HG03095 (cell line): ENCODE measurements around the gene TMEM238.

ENCODE experiments used
- ATAC-seq: cut with Tn5 transposase; IDR thresholded peaks from one replicate; pipeline ENCODE4 v1.9.1; 2021; ENCODE audit warnings: moderate library complexity; ENCODE audit not compliant: unreplicated experiment

The TMEM238 gene

DNA sequence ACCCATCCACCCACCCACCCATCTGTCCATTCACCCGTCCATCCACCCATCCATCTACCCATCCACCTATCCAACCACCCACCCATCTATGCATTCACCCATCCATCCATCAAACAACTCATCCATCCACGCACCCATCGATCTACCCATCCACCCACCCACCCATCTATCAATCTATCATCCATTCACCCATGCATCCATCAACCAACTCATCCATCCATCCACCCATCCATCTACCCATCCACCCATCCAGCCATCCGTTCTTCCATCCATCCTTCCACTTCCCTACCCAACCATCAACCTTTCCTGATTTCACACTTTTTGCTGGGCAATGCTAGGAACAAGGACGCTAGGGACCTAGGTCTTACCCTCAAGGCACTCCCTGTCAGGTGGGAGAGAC, 2.1 kb downstream of the TMEM238 start:
- no peak for ATAC-seq

DNA sequence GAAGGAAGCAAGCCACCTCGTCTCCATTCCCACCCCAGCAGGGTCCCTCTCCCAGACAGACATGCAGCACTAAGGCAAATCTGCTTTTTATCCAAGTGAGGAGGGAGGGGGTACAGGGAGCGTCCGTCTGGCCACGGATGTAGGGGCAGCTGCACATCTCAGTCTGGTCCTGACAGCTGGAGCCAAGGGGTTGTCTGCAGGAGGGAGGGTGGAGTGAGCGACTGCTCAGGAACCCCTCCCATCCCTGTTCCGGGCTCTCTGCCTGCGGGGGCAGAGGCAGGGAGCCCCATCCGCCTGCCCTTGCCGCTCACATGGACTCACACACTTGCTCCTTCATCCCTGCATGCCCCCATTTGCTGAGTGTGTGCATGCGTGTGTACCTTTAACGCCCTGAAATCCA, 4.9 kb downstream of the TMEM238 start:
- ATAC-seq, result no peak

DNA sequence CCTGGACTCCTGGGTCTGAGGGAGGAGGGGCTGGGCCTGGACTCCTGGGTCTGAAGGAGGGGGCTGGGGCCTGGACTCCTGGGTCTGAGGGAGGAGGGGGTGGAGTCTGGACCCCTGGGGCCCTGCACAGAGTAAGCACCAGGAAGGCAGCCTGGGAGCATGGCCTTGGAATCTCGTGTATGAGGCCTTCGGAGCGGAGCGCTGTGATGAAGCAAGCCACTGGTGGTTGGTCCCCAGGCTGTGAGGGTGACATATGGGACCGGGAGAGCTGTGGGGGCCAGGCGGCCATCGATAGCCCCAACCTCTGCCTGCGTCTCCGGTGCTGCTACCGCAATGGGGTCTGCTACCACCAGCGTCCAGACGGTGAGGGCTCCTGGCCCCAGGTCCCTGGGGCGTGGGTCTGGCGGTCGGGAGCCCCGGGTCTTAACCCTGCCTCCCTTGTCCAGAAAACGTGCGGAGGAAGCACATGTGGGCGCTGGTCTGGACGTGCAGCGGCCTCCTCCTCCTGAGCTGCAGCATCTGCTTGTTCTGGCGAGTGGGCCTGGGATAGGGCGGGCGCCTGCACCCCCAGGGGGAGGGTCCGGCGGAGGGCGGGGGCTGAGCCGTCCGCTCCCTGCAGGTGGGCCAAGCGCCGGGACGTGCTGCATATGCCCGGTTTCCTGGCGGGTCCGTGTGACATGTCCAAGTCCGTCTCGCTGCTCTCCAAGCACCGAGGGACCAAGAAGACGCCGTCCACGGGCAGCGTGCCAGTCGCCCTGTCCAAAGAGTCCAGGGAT, 6.5 kb downstream of the TMEM238 start:
- ATAC-seq, result no peak

DNA sequence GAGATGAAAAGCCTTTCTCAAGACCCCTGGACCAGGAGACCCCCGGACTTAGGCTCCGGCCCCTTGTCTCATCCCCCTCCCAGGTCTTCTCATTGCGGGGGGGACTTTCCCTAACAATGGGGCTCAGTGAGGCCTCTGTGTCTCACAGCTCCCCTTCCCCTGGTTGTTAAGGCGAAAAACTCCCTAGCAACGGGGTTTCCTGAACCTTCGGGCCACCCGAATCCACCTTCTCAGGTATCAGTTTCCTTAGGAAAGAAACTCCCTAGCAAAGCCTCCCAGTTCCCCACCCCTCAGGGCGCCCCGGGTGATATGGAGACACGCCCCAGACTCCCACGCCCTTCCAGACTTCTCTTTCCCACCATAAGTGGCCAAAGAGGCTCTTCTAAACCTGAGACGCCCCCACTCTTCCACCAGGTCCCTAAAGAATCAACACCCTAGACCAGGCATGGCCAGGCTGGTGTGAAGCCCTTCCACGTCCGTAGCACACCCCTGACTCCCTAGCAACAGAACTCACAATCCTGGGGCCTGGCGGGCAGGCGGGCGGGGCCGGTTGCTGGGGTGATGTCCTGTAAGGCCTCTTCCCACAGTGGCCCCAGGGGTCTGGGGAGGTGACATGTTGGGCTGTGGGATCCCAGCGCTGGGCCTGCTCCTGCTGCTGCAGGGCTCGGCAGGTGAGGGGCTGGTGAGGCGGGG, 7.7 kb downstream of the TMEM238 start, which contains the start of gene TMEM190:
TSS of gene TMEM190 (plus strand) at position 586 of the 693 bp plus-strand sequence. CDS start at position 614, 28 bp downstream.
- ATAC-seq, result no peak

DNA sequence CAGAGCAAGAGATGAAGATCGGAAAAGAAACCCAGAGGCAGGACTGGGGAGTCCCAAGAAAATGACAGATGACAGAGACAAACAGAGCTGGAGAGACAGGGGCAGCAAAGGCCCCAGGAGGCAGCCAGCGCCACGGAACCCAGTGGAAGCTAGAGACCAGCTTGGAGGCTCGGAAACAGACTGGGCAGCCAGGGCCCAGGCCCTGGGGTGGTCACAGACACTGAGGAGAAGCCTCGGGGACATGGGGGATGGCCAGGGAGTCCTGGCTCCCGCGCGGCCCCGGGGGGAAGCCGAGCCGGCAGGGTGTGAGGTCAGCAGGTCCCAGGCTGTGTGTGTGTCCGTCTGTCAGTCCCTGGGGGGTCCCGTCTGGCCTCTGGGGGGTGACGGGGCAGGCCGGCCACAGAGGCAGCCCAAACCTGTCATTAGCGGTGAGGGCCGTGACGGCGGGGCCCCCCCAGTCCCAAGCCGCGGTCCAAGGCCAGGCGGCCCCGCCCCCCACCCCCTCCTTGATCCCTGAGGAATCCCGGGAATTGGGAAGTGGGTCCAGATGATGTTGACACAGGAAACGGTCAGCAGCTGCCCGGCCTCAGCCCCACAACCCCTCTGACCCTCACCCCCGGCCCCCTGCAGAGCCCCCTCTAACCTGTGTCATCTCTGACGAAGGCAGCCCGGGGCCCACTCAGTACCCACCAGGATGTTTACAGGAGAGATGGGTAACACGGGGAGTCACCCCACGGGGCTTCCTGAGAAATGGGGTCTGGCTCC, 9.9 kb downstream of the TMEM238 start:
- no peak for ATAC-seq

- ATAC-seq, result no peak
Measured at GRCh38 chr19:55373306-55373992, 10.6 kb downstream of the TMEM238 start.

DNA sequence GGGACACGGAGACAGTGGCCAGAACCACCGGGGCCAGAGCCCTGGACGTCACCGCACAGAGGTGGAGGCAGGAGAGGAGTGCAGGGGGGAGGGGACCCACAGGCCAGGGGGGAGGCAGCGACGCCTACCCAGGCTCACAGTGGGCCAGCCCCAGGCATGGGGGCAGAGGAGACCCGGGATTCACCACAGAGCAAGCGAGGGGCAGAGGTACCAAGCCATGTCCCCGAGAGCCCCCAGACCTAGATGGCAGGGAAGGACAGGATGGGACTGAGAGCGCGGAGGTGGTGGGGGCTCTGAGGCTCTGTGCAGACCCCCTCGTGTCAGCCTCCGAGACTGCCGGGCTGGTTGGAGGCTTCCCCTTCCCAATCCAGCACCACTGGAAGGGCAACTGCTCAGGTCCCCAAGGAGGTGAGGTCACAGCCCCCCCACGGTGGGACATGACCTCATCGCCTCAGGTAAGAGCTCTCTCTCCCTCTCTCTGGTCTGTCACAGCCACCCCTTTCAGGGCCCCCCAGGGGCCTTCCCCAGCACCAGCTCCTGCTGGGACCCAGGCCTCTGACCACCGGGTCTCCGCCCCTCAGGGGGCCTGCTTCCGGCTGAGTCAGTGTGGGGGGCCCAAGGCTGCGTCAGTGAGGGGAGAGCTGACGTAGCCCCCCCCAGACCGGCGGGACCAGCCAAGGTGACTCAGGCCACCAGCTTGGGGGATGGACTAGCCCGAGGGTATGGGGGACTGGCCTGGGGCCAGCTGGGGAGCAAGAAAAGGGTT, 11.6 kb downstream of the TMEM238 start:
- no peak for ATAC-seq

DNA sequence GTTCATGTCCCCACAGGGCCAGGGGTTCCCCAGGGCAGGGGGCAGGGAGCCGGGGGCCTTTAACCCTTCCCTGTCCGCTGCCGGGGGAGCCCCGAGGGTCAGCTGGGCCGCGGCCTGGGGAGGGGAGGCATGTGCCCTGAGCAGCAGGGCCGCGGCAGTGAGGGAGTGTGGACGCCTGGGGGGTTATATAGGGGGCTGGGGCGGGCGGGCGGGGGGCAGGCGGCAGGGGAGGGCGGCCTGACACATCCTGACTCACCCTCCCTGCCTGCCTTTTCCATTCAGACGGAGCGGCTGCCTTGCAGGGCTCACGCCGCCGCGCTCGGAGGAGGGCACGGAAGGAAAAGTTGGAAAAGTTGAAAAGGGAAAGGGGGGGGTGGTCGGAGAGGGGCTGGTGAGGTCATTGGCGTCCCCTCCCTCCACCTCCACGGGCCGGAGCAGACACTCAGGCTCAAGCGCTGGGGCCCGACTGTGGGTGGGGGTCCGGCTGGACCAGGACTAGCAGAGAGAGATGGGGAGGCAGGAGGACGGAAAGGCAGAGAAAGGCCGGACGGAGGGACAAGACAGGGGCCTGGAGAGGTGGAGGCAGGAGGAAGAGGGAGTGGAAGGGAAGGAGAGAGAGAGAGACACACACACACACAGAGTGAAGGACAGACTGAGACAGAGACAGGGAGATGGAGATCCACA, 13.6 kb downstream of the TMEM238 start, which contains the start of gene IL11:
TSS of gene IL11 (minus strand) at position 159 of the 684 bp plus-strand sequence. CDS start at position 6, 153 bp downstream.
- no peak for ATAC-seq

- no peak for ATAC-seq
Measured at GRCh38 chr19:55369653-55370304, 14.3 kb downstream of the TMEM238 start.

DNA sequence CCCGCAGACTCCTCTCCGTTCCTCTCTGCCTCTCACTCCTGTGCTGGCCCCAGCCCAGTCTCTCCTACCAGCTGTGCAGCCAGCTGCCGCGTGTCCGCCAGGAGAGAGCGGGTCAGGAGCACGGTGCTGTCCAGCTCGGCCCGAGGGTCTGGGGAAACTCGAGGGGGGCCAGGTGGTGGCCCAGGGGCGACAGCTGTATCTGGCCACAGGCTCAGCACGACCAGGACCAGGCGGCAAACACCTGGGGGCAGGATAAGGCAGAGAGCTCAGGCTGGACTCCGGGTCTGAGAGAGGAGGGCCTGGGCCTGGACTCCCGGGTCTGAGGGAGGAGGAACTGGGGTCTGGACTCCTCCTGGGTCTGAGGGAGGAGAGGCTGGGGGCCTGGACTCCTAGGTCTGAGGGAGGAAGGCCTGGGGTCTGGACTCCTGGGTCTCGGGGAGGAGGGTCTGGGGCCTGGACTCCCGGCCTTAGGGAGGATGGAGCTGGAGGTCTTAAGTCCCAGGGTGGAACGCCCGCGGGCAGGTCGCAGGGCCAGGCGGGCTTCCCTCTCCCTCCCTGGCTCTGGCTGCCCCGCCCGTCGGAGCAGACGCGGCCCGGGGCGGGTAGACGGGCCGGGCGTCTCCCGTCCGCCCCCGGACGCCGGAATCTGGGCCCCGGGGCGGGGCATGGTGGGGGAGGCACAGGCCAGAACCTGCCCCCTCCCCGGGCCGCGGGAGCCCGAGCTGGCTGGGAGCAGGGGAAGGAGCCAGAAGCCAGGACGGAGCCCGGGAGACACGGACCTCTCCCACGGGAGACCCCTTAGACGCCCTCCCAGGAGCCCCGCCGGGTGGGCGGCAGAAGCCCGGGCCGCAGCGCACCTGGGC, 15.2 kb downstream of the TMEM238 start:
- ATAC-seq, result no peak

DNA sequence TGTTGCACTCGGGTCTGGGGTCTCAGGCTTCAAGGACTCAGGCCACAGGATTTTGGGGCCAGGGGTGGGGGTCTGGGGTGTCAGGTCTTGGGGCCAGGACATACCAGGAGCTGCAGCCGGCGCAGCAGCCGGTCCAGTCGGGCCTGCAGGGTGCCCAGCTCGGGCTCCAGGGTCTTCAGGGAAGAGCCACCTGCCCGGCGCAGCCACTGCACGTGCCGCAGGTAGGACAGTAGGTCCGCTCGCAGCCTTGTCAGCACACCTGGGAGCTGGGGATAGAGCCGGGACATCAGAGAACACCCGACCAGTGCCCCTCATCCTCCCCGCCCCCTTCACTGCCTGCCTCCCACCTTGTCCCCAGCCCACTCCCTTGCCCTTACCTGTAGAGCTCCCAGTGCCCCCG, 16.0 kb downstream of the TMEM238 start:
- no peak for ATAC-seq

DNA sequence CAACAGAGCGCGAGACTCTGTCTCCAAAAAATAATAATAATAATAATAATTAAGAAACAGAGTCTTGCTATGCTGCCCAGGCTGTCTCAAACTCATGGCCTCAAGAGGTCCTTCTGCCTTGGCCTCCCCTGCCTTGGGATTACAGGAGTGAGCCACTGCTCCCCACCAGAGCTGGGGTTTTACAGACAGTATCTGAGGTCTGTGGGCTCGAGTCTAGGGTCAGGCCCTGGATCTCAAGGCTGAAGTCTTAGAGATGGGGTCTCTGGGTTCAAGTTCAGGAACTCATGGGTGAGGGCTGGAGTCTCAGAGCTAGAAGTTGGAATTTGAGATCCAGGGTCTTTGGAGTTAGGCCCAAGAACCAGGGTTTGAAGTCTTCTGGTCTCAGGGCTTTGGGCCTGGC, 17.3 kb downstream of the TMEM238 start:
- ATAC-seq, result no peak

DNA sequence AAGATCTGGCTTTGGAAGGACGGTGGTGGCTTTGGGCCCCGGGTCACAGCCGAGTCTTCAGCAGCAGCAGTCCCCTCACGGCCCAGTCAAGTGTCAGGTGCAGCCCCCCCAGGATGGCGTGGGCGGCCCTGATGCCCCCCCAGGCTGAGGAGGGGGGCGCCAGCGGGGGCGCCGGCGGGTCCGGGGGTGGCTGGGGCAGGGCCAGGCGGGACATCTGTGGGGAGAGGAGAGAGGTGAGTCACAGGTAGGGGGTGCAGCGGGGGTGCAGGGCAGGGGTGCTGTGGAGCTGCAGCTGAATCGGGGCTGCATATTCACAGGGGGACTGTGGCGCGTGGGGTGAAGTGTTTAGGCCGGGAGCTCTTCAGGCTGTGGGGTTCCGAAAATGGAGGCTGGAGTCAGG, 18.1 kb downstream of the TMEM238 start:
- no peak for ATAC-seq

DNA sequence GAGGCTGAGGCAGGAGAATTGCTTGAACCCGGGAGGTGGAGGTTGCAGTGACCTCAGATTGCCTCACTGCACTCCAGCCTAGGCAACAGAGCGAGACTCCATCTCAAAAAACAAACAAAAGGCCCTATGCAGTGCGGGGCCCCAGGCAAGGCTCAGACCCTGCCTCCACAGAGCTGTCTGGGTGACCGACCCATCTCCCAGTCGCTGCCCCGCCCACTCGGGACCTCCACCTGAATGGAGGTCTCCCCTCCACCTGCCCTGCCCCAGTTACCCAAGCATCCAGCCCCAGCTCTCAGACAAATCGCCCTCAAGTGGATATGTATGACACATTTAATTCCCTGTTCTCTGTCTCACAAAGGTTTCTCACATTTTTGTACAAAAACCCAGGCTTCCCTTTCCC, 18.8 kb downstream of the TMEM238 start:
- no peak for ATAC-seq

DNA sequence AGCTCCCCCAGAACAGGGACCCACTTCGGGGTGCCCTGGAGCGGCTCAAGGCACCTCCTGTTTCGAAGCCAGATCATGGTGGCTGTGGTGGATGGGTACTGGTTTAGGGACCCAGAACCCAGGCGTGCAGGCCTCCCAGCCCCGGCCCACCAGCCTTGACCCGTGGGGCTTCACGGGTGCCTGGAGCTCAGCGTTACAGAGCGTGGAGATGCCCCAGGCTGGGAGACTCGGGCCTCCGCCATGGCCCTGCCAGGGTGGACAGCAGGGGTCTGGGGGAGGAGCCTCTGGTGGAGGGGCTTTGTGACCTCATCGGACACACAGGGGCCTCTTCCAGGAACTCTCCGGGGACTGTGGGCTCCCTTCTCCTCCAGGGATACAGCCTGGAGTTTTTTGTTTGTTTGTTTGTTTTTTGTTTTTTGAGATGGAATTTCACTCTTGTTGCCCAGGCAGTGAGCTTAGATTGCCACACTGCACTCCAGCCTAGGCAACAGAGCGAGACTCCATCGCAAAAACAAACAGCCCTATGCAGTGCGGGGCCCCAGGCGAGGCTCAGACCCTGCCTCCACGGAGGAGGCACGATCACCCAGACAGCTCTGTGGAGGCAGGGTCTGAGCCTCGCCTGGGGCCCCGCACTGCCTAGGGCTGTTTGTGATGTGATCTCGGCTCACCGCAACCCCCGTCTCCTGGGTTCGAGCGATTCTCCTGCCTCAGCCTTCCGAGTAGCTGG, 20.9 kb downstream of the TMEM238 start, which contains the start of gene GARIN5B:
TSS of gene GARIN5B (minus strand) at position 271 of the 727 bp plus-strand sequence. CDS start at position 77, 194 bp downstream.
- ATAC-seq, result no peak

DNA sequence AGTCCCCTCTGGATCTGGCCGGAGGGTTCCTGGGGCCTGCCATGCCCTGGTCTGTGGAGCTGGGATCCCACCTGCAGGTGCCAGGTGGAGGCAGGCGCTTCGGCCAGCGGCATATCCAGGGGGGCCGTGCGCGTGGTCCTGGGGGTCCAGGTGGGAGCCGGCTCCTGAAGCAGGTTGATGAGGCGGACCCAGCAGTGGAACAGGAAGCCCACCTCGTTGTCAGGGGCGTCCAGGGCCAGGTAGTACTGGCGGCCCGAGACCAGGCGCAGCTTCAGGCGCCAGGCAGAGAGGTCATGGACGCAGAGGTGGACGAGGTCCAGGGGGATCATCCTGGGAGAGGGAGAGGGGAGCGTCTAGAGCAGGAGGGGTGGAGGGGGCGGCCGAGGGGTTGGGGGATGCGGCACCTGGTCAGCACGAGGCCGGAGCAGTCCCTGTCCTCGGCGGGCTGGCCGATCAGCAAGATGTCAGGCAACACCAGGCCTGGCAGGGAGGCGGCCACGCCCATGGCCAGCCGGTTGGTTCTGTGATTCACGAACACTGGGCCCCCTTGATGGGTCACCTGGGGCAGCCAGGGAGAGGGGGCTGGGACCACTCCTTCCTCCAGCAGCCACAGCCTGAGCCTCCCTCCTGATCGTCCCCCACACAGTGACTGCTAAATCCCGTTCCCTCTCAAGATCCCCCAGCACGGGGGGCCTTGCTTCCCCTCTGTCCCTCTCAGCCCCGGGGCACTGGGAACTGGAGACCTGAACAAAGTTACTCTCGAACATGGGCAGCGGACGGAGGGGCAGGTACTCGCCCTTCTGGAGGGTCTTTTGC, 21.7 kb downstream of the TMEM238 start:
- no peak for ATAC-seq
